SU-DHL-6 (cell line): ENCODE data around the gene CNTN4.

ENCODE experiments used
- EZH2phosphoT487 ChIP-seq: fragments of 200-600 bp; sonication (generic), shearing (Covaris generic); conservative IDR thresholded peaks from 2 replicates; pipeline ENCODE4 v1.6.1; 2018; ENCODE audit warnings: mild to moderate bottlenecking, antibody characterized with exemption, low read length, moderate library complexity, mixed read lengths
- TF ChIP-seq, protein P1 (sequence below): fragments of 200-600 bp; sonication (generic); IDR thresholded peaks from one replicate; pipeline ENCODE4 v1.5.1; 2017; ENCODE audit warnings: antibody characterized with exemption, mild to moderate bottlenecking, low read length, moderate library complexity; ENCODE audit not compliant: insufficient read depth, poor library complexity, severe bottlenecking

DNA sequence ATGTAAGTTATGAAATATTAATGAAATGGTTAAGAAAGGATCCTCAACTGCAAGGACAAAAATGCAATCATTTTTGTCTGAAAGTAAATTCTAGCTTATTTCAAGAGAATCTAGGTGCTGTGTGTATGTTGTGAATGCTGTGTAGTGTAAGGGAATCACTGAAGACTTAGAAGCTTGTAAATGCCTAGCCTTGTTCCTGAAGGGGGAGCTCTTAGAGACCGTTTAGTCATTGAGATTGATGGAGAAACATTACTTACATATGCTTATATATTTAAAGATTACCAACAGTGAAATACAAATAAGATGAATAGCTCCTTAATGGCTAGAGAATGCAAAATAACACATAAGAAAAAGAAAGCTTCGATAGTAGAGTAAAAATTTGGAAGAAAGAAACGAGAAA is 67.9 kb downstream of the CNTN4 start:
- TF ChIP-seq, protein P1, sequence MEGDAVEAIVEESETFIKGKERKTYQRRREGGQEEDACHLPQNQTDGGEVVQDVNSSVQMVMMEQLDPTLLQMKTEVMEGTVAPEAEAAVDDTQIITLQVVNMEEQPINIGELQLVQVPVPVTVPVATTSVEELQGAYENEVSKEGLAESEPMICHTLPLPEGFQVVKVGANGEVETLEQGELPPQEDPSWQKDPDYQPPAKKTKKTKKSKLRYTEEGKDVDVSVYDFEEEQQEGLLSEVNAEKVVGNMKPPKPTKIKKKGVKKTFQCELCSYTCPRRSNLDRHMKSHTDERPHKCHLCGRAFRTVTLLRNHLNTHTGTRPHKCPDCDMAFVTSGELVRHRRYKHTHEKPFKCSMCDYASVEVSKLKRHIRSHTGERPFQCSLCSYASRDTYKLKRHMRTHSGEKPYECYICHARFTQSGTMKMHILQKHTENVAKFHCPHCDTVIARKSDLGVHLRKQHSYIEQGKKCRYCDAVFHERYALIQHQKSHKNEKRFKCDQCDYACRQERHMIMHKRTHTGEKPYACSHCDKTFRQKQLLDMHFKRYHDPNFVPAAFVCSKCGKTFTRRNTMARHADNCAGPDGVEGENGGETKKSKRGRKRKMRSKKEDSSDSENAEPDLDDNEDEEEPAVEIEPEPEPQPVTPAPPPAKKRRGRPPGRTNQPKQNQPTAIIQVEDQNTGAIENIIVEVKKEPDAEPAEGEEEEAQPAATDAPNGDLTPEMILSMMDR = no peak
- TF ChIP-seq EZH2phosphoT487 = no peak
